ENCODE results near the gene WDR48.
A peak's percentile ranks its signal among the peaks of the same experiment; 100 is the strongest.

- peak in 3 of 6 experiments; percentile 26 to 36 (median 28) for TF ChIP-seq CTCF (IDR thresholded peaks at IDR 0.05)
- no peak for TF ChIP-seq POLR2A (IDR thresholded peaks at IDR 0.05)
Observed at GRCh38 chr3:39065197-39065596, 13.4 kb downstream of the WDR48 start.

Measured in thyroid gland (tissue), 4 donors.